Measurements from ENCODE around the gene NDUFV1.

NDUFV1 gene

GRCh38 chr11:67613313-67613959, 6.7 kb downstream of the NDUFV1 start:
- H3K4me3 ChIP-seq (ENCODE audit: low read depth, low read length), result no peak overlapping the region
- no peak for TF ChIP-seq CTCF (conservative IDR thresholded peaks at IDR 0.05; ENCODE audit: low read depth, low read length)
- DNase-seq (ENCODE audit: low read depth), result no peak

- peak; percentile 60 for DNase-seq (ENCODE audit: low read depth)
- peak overlapping the region; percentile 56 for H3K4me3 ChIP-seq (ENCODE audit: low read depth, low read length)
- peak; percentile 73 for TF ChIP-seq CTCF (conservative IDR thresholded peaks at IDR 0.05; ENCODE audit: low read depth, low read length)
Measured at GRCh38 chr11:67613960-67614715, 7.4 kb downstream of the NDUFV1 start.

- peak; percentile 63 for TF ChIP-seq CTCF (conservative IDR thresholded peaks at IDR 0.05; ENCODE audit: low read depth, low read length)
- peak; percentile 26 for DNase-seq (ENCODE audit: low read depth)
- no peak overlapping the region for H3K4me3 ChIP-seq (ENCODE audit: low read depth, low read length)
Measured at GRCh38 chr11:67614730-67615714, 8.3 kb downstream of the NDUFV1 start.

- no peak for DNase-seq (ENCODE audit: low read depth)
- no peak for TF ChIP-seq CTCF (conservative IDR thresholded peaks at IDR 0.05; ENCODE audit: low read depth, low read length)
- no peak overlapping the region for H3K4me3 ChIP-seq (ENCODE audit: low read depth, low read length)
Measured at GRCh38 chr11:67615728-67616430, 9.1 kb downstream of the NDUFV1 start.

GRCh38 chr11:67616431-67617242, 9.9 kb downstream of the NDUFV1 start:
- TF ChIP-seq CTCF (conservative IDR thresholded peaks at IDR 0.05; ENCODE audit: low read depth, low read length), result no peak
- H3K4me3 ChIP-seq (ENCODE audit: low read depth, low read length), result no peak overlapping the region
- DNase-seq (ENCODE audit: low read depth), result no peak
